IMR-90 (cell line): ENCODE data around the gene MAML3. TPM values are rescaled to one million over a fixed set of nuclear protein-coding genes. Genes with fewer than 3 reads are reported as not detected.

ENCODE experiments used
- ATAC-seq: fragments of 200-7000 bp; cut with Tn5 transposase; 2 replicates; pipeline ENCODE4 v1.9.1; 2020; ENCODE audit warnings: low read depth, mild to moderate bottlenecking, moderate library complexity
- BruUV-seq: library from RNA; stranded (reverse); fragments of 400-500 nt; replicated peaks from 2 replicates; lab custom pipeline; 2021; lab: Mats Ljungman, UMichigan
- CTCF ChIA-PET: fragments of 300-600 bp; formaldehyde crosslinking; extraction: SDS; loops from one replicate; lab custom pipeline; 2021; ENCODE audit warnings: antibody characterized with exemption; lab: Yijun Ruan, JAX
- POLR2A ChIA-PET: fragments of 300-600 bp; sonication (Branson Sonifier 250); formaldehyde crosslinking; loops from one replicate; lab custom pipeline; 2022; ENCODE audit warnings: antibody characterized with exemption; ENCODE audit not compliant: unreplicated experiment; lab: Charles Lee
- DNase-seq: peaks from one replicate; pipeline ENCODE4 v3.0.0; 2013
- H2AFZ ChIP-seq: replicated peaks from 2 replicates; pipeline ENCODE3; 2013; ENCODE audit warnings: low read length, mild to moderate bottlenecking; ENCODE audit not compliant: poor library complexity
- H2AK5ac ChIP-seq: 2 replicates; pipeline ENCODE4 v1.6.1; 2013; ENCODE audit warnings: low read depth, low read length, inconsistent platforms
- H2AK9ac ChIP-seq: replicated peaks from 2 replicates; pipeline ENCODE3; 2013; ENCODE audit warnings: mild to moderate bottlenecking, low read depth, low read length, moderate library complexity; ENCODE audit not compliant: poor library complexity
- H2BK120ac ChIP-seq: 2 replicates; pipeline ENCODE4 v1.6.1; 2013; ENCODE audit warnings: low read depth, low read length, inconsistent platforms
- H2BK15ac ChIP-seq: 3 replicates; pipeline ENCODE4 v1.6.1; 2013; ENCODE audit warnings: low read depth, low read length, inconsistent platforms
- H2BK20ac ChIP-seq: 2 replicates; pipeline ENCODE4 v1.6.1; 2013; ENCODE audit warnings: low read depth, mild to moderate bottlenecking, inconsistent platforms, low read length, moderate library complexity
- H2BK5ac ChIP-seq: 2 replicates; pipeline ENCODE4 v1.6.1; 2013; ENCODE audit warnings: mild to moderate bottlenecking, low read depth, low read length, inconsistent platforms; ENCODE audit not compliant: poor library complexity, severe bottlenecking
- H3K14ac ChIP-seq: replicated peaks from 2 replicates; pipeline ENCODE4 v1.6.1; 2013; ENCODE audit warnings: low read depth, low read length, inconsistent platforms
- H3K18ac ChIP-seq: 2 replicates; pipeline ENCODE4 v1.6.1; 2013; ENCODE audit warnings: low read depth, low read length, control low read depth
- H3K23ac ChIP-seq: 2 replicates; pipeline ENCODE4 v1.6.1; 2013; ENCODE audit warnings: low read depth, low read length, inconsistent platforms
- H3K27ac ChIP-seq: 2 replicates; pipeline ENCODE4 v1.5.1; 2013; ENCODE audit warnings: mild to moderate bottlenecking, control low read depth, low read length; ENCODE audit not compliant: insufficient read depth
- H3K27me3 ChIP-seq: 2 replicates; pipeline ENCODE4 v1.6.1; 2013; ENCODE audit warnings: low read length; ENCODE audit not compliant: control insufficient read depth, insufficient read depth
- H3K36me3 ChIP-seq: 2 replicates; pipeline ENCODE4 v1.6.1; 2013; ENCODE audit warnings: low read length, mixed read lengths; ENCODE audit not compliant: control insufficient read depth, insufficient read depth
- H3K4ac ChIP-seq: 2 replicates; pipeline ENCODE4 v1.6.1; 2013; ENCODE audit warnings: low read depth, low read length, inconsistent platforms
- H3K4me1 ChIP-seq: 2 replicates; pipeline ENCODE4 v1.6.1; 2013; ENCODE audit warnings: low read length, mixed read lengths; ENCODE audit not compliant: control insufficient read depth, insufficient read depth
- H3K4me2 ChIP-seq: 2 replicates; pipeline ENCODE4 v1.6.1; 2013; ENCODE audit warnings: low read depth, mild to moderate bottlenecking, control low read depth, low read length, moderate library complexity
- H3K4me3 ChIP-seq: 2 replicates; pipeline ENCODE4 v1.5.1; 2013; ENCODE audit warnings: low read depth, mild to moderate bottlenecking, control low read depth, low read length, moderate library complexity; ENCODE audit not compliant: insufficient read depth
- H3K56ac ChIP-seq: 2 replicates; pipeline ENCODE4 v1.6.1; 2013; ENCODE audit warnings: low read length, inconsistent platforms; ENCODE audit not compliant: insufficient read depth; ENCODE audit errors: extremely low read depth
- H3K79me1 ChIP-seq, 2 experiments: 2 replicates each; pipeline ENCODE4 v1.6.1; 2013; ENCODE audit warnings: low read length in 2 of 2, inconsistent platforms in 1 of 2, low read depth in 1 of 2
- H3K9ac ChIP-seq: 2 replicates; pipeline ENCODE4 v1.6.1; 2013; ENCODE audit warnings: low read depth, low read length, control low read depth
- H3K9me1 ChIP-seq: 2 replicates; pipeline ENCODE4 v1.6.1; 2013; ENCODE audit warnings: low read length, inconsistent platforms; ENCODE audit not compliant: insufficient read depth
- H3K9me3 ChIP-seq: 2 replicates; pipeline ENCODE4 v1.6.1; 2013; ENCODE audit warnings: low read length; ENCODE audit not compliant: control insufficient read depth, insufficient read depth
- H4K20me1 ChIP-seq: 2 replicates; pipeline ENCODE4 v1.6.1; 2013; ENCODE audit warnings: low read length, inconsistent platforms; ENCODE audit not compliant: insufficient read depth
- H4K5ac ChIP-seq: 2 replicates; pipeline ENCODE4 v1.6.1; 2013; ENCODE audit warnings: mild to moderate bottlenecking, low read depth, low read length, control low read depth
- H4K8ac ChIP-seq, 2 experiments: 2 replicates each; pipeline ENCODE4 v1.6.1; 2013; ENCODE audit warnings: low read depth in 2 of 2, low read length in 2 of 2, control low read depth in 1 of 2, inconsistent platforms in 1 of 2
- H4K91ac ChIP-seq: 2 replicates; pipeline ENCODE4 v1.6.1; 2013; ENCODE audit warnings: low read depth, low read length, inconsistent platforms; ENCODE audit not compliant: insufficient read depth
- MAZ ChIP-seq: IDR thresholded peaks from 2 replicates; pipeline ENCODE4 v1.6.1; 2012; ENCODE audit warnings: low read depth, mild to moderate bottlenecking, low read length, improper control_type of control experiment, moderate library complexity, borderline replicate concordance
- NFE2L2 ChIP-seq: fragments of 150-350 bp; IDR thresholded peaks from 2 replicates; pipeline ENCODE4 v1.6.1; 2016; ENCODE audit warnings: low read depth, mild to moderate bottlenecking, low read length
- POLR2A ChIP-seq: IDR thresholded peaks from 2 replicates; pipeline ENCODE4 v1.6.1; 2012; ENCODE audit warnings: mild to moderate bottlenecking, low read depth, low read length
- RAD21 ChIP-seq: IDR thresholded peaks from 2 replicates; pipeline ENCODE4 v1.6.1; 2012; ENCODE audit warnings: low read length, improper control_type of control experiment
- WGBS, 2 experiments: methylation state at CpG; one replicate each; pipeline versions ENCODE4 v1.1.5 to v1.1.7; 2013; ENCODE audit warnings: missing lambda C conversion rate in 2 of 2; ENCODE audit not compliant: insufficient read length in 1 of 2; ENCODE audit errors: extremely low coverage in 2 of 2; 5-methylcytosine and 5-hydroxymethylcytosine counted together
- dilution Hi-C: fragments of 300-500 bp; cut with HindIII; formaldehyde crosslinking; loops from one replicate; pipeline ENCODE4 v1.14.3; 2018; ENCODE audit warnings: low sequenced_read_pairs; ENCODE audit not compliant: unreplicated experiment
- in situ Hi-C: fragments of 300-500 bp; cut with MboI; formaldehyde crosslinking; loops from 3 replicates; pipeline ENCODE4 v1.14.3; 2019; ENCODE audit warnings: low sequenced_read_pairs, inconsistent platforms, mixed read lengths
- intact Hi-C: fragments of 100-400 bp; cut with micrococcal nuclease; formaldehyde crosslinking; loops from 2 replicates; pipeline ENCODE4 v1.10.0; 2022
- polyA plus RNA-seq, 3 experiments: library from polyadenylated mRNA; depleted of rRNA; stranded (reverse); fragments of >200 nt; gene quantifications; 2 replicates each; pipeline ENCODE4 v1.2.3, GENCODE V29; 2012; ENCODE audit warnings: low replicate concordance in 1 of 3
- total RNA-seq: library from RNA; depleted of rRNA; stranded (reverse); fragments of >200 nt; gene quantifications from 2 replicates; pipeline ENCODE4 v1.2.3, GENCODE V29; 2012

The MAML3 gene
- total and polyA plus RNA-seq, 2 of the 4 experiments (the other 2 are of a cell fraction) = 0.90 to 1.7 TPM

DNA sequence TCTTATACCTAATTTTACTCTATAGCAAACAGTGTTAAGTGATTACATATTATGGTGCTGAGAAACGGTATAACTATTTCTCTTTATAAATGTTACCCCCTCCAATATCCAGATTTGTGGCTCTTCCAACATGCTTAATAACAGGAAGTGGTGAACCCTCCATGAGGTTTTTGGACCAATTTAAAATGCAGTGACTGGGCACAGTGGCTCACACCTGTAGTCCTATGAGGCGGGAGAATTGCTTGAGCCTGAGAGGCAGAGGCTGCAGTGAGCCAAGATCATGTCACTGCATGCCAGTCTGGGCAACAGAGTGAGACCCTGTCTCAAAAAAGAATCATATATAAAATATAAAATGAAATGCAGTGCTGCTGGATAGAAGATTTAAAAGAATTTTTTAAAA is 351.1 kb downstream of the MAML3 start:
- in situ Hi-C loops = no loop called here
- POLR2A ChIA-PET = no interaction called here

More for the DNA sequence above, 351.1 kb downstream of the MAML3 start:
- no peak overlapping the region for H4K8ac ChIP-seq
- no peaks in the 10 kb centered on the region for H3K4me1 ChIP-seq
- DNase-seq (no peak), ATAC-seq (no peak)
- no peak overlapping the region for H3K4ac ChIP-seq
- H3K14ac ChIP-seq = no peak overlapping the region
- no peak overlapping the region for H2BK5ac ChIP-seq
- H2AK9ac ChIP-seq = no peak overlapping the region
- no peak overlapping the region for H3K27ac ChIP-seq
- H3K4me3 ChIP-seq = no peak overlapping the region
- no peaks in the 10 kb centered on the region; a peak in 2 of 4 replicates for H3K79me1 ChIP-seq
- H2BK20ac ChIP-seq = no peak overlapping the region
- H2AFZ ChIP-seq = no peak overlapping the region
- H3K27me3 ChIP-seq = no peaks in the 10 kb centered on the region
- H3K36me3 ChIP-seq = no peaks in the 10 kb centered on the region
- H3K4me2 ChIP-seq = no peak overlapping the region
- H3K56ac ChIP-seq = no peak overlapping the region
- no peak overlapping the region for H4K91ac ChIP-seq
- H2BK120ac ChIP-seq = no peak overlapping the region
- H3K23ac ChIP-seq = no peak overlapping the region
- H4K5ac ChIP-seq = no peak overlapping the region
- no peak overlapping the region for H2BK15ac ChIP-seq
- H3K9me1 ChIP-seq = peaks cover 2% of the 10 kb centered on the region
- no peaks in the 10 kb centered on the region for H3K9me3 ChIP-seq
- CTCF ChIA-PET = no interaction called here
- H2AK5ac ChIP-seq = no peak overlapping the region
- no CpG with 5 or more reads among the region's 2 CpGs for WGBS, 2 experiments
- no peaks in the 10 kb centered on the region for H4K20me1 ChIP-seq
- no peak overlapping the region for H3K18ac ChIP-seq
- no TSS peak for BruUV-seq
- dilution Hi-C loops = no loop called here
- H3K9ac ChIP-seq = no peak overlapping the region
- TF ChIP-seq RAD21 (no peak), MAZ (no peak), POLR2A (no peak), NFE2L2 (no peak)
- intact Hi-C loops = no loop called here
